Panc1 (cell line): ENCODE data around the gene NDE1. TPM values are rescaled to one million over a fixed set of nuclear protein-coding genes. Genes with fewer than 3 reads are reported as not detected.

Experiments used
- ATAC-seq: fragments of 200-7000 bp; cut with Tn5 transposase; 2 replicates; pipeline ENCODE4 v1.9.1; 2020; ENCODE audit warnings: mild to moderate bottlenecking, moderate library complexity
- BruUV-seq: library from RNA; stranded (reverse); fragments of 400-500 nt; replicated peaks from 2 replicates; lab custom pipeline; 2021; lab: Mats Ljungman, UMichigan
- CTCF ChIA-PET: fragments of 300-600 bp; sonication (Branson Sonifier 250); formaldehyde crosslinking; loops from one replicate; lab custom pipeline; 2022; ENCODE audit warnings: antibody characterized with exemption; lab: Charles Lee
- POLR2A ChIA-PET: fragments of 300-600 bp; sonication (Branson Sonifier 250); formaldehyde crosslinking; loops from one replicate; lab custom pipeline; 2022; ENCODE audit warnings: antibody characterized with exemption; lab: Charles Lee
- DNase-seq: peaks from one replicate; pipeline ENCODE4 v3.0.0-alpha.2; 2010; ENCODE audit warnings: low read depth, low spot score
- H3K27ac ChIP-seq: 2 replicates; pipeline ENCODE4 v1.5.1; 2011; ENCODE audit warnings: mild to moderate bottlenecking, low read length, inconsistent platforms
- H3K27me3 ChIP-seq: fragments of 200-500 bp; sonication (Bioruptor generic); 2 replicates; pipeline ENCODE4 v1.6.0; 2014; ENCODE audit warnings: low read length, inconsistent platforms; ENCODE audit not compliant: control insufficient read depth, insufficient read depth
- H3K36me3 ChIP-seq: fragments of 200-500 bp; sonication (Bioruptor generic); 2 replicates; pipeline ENCODE4 v1.5.1; 2014; ENCODE audit warnings: inconsistent platforms, mild to moderate bottlenecking, low read length, moderate library complexity; ENCODE audit not compliant: control insufficient read depth, insufficient read depth
- H3K4me1 ChIP-seq: 2 replicates; pipeline ENCODE4 v1.5.1; 2011; ENCODE audit warnings: inconsistent platforms, mild to moderate bottlenecking, low read length, moderate library complexity; ENCODE audit not compliant: control insufficient read depth, insufficient read depth
- H3K4me3 ChIP-seq, 2 experiments: 2 replicates each; pipeline ENCODE4 v1.5.1; 2011 to 2012; ENCODE audit warnings: low read depth in 2 of 2, low read length in 2 of 2, mild to moderate bottlenecking in 2 of 2, inconsistent platforms in 1 of 2, moderate library complexity in 1 of 2
- H3K9me3 ChIP-seq: fragments of 200-500 bp; sonication (Bioruptor generic); 2 replicates; pipeline ENCODE4 v1.5.1; 2014; ENCODE audit warnings: low read depth, mild to moderate bottlenecking, inconsistent platforms, low read length, moderate library complexity; ENCODE audit not compliant: control insufficient read depth, insufficient read depth
- CTCF ChIP-seq: fragments of 450-650 bp; IDR thresholded peaks from 2 replicates; pipeline ENCODE4 v1.5.1; 2017; ENCODE audit warnings: mild to moderate bottlenecking
- POLR2AphosphoS5 ChIP-seq: IDR thresholded peaks from 2 replicates; pipeline ENCODE4 v1.6.1; 2012; ENCODE audit warnings: mild to moderate bottlenecking, low read depth, low read length, moderate library complexity
- REST ChIP-seq, 2 experiments: IDR thresholded peaks; 2 replicates each; pipeline ENCODE4 v1.6.1; 2011 to 2012; ENCODE audit warnings: low read depth in 2 of 2, control low read depth in 1 of 2, low read length in 1 of 2, mild to moderate bottlenecking in 1 of 2, moderate library complexity in 1 of 2; ENCODE audit not compliant: insufficient read depth in 1 of 2
- SIN3A ChIP-seq: IDR thresholded peaks from 2 replicates; pipeline ENCODE4 v1.6.1; 2012; ENCODE audit warnings: low read depth, mild to moderate bottlenecking, low read length, moderate library complexity, borderline replicate concordance; ENCODE audit not compliant: insufficient read depth
- TCF7L2 ChIP-seq: IDR thresholded peaks from 2 replicates; pipeline ENCODE4 v1.6.1; 2011; ENCODE audit warnings: mild to moderate bottlenecking, low read depth, low read length, inconsistent platforms
- in situ Hi-C: cut with HindIII; loops from 2 replicates; pipeline ENCODE4 v1.10.0; 2016; ENCODE audit warnings: low sequenced_read_pairs, low pct_unique_long_range_greater_than_20kb
- intact Hi-C: fragments of 100-400 bp; cut with micrococcal nuclease; formaldehyde crosslinking; loops from one replicate; pipeline ENCODE4 v1.10.0; 2022; ENCODE audit not compliant: unreplicated experiment
- total RNA-seq: library from RNA; stranded (reverse); gene quantifications from one replicate; pipeline ENCODE4 v1.2.1, GENCODE V29; 2021; ENCODE audit not compliant: unreplicated experiment

The NDE1 gene
- total RNA-seq, 1 experiment from 2014 or later = 99.1 TPM

- no peak overlapping the region for H3K4me3 ChIP-seq
- ATAC-seq (no peak), DNase-seq (no peak)
- no peaks in the 10 kb centered on the region for H3K27me3 ChIP-seq
- intact Hi-C loops (no loop called here), in situ Hi-C loops (no loop called here)
- peaks cover 9% of the 10 kb centered on the region for H3K4me1 ChIP-seq
- no TSS peak for BruUV-seq
- no peaks in the 10 kb centered on the region; the same call in 1 of the 2 replicates for H3K36me3 ChIP-seq
- no peaks in the 10 kb centered on the region for H3K9me3 ChIP-seq
- POLR2A ChIA-PET = interaction anchor here (0.6 kb wide), 1 partner anchor 18 kb away, joined by 3 read pairs; no protein-coding TSS in a partner anchor
- no peak overlapping the region for H3K27ac ChIP-seq
- CTCF ChIA-PET = no interaction called here
- TF ChIP-seq CTCF (no peak), POLR2AphosphoS5 (no peak), REST (IDR thresholded peaks at IDR 0.05; ENCODE audit: insufficient read depth in 1 of 2, low read depth in 2 of 2, low read length in 1 of 2) (no peak), TCF7L2 (no peak)
Measured at GRCh38 chr16:15652293-15653001, 2.4 kb downstream of the NDE1 start.

GRCh38 chr16:15653227-15653626 lies 3.2 kb downstream of the NDE1 start:
- no peak for ATAC-seq
- intact Hi-C loops = no loop called here

More at GRCh38 chr16:15653227-15653626, 3.2 kb downstream of the NDE1 start:
- ChIA-PET CTCF (no interaction called here), POLR2A (interaction anchor here (0.6 kb wide), 1 partner anchor 19 kb away, joined by 3 read pairs; no protein-coding TSS in a partner anchor)
- H3K27ac ChIP-seq = 0 out of 2 replicates have a peak overlapping the region, but pooled peaks have one; percentile 4
- H3K36me3 ChIP-seq = no peaks in the 10 kb centered on the region; the same call in 1 of the 2 replicates
- H3K4me3 ChIP-seq = no peak overlapping the region
- no peak for DNase-seq
- no TSS peak for BruUV-seq
- in situ Hi-C loops = no loop called here
- TF ChIP-seq TCF7L2 (no peak), SIN3A (no peak), POLR2AphosphoS5 (no peak), CTCF (no peak), REST (IDR thresholded peaks at IDR 0.05; ENCODE audit: insufficient read depth in 1 of 2, low read depth in 2 of 2, low read length in 1 of 2) (no peak)
- H3K4me1 ChIP-seq = peaks cover 9% of the 10 kb centered on the region; the same call in 1 of the 2 replicates
- H3K9me3 ChIP-seq = no peaks in the 10 kb centered on the region
- no peaks in the 10 kb centered on the region for H3K27me3 ChIP-seq
